ENCODE results near the gene ATXN1. TPM values are rescaled to one million over a fixed set of nuclear protein-coding genes. Genes with fewer than 3 reads are reported as not detected.

Gene ATXN1
- total and polyA plus RNA-seq, 2 experiments from 2014 or later = 4.8 to 9.1 TPM

DNA sequence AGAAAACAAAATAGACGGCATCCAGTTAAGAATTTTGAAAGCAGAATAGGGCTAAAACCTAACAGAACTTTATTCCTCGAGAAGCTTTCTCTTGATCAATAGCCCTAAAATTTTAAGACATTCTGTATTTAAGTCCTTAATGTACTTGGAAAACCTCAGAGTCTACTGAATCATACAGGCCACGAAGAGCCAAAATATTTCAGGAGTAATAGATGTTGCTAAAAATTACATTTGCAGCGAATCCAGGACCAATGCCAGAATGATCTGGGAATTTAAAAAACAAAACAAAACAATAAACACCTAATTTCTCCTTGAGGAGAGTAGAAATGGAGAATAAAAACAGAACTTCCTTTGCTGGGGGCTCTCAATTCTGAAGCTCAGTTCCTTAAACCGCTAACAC is 23.3 kb downstream of the ATXN1 start:
- no peaks in the 10 kb centered on the region for H3K79me2 ChIP-seq (replicated peaks; ENCODE audit: insufficient read depth)

More for the DNA sequence above, 23.3 kb downstream of the ATXN1 start:
- no peaks in the 10 kb centered on the region for H3K36me3 Mint-ChIP-seq (ENCODE audit: low read depth)
- Histone ChIP-seq H3K9me2 (ENCODE audit: insufficient read depth) (no peaks in the 10 kb centered on the region), H3K27ac (ENCODE audit: low read depth) (no peak overlapping the region), H3K36me3 (ENCODE audit: insufficient read depth) (no peaks in the 10 kb centered on the region), H3K27me3 (ENCODE audit: insufficient read depth) (no peaks in the 10 kb centered on the region), H3K4me3 (no peak overlapping the region), H4K20me1 (replicated peaks; ENCODE audit: insufficient read depth) (no peaks in the 10 kb centered on the region), H3F3A (replicated peaks; ENCODE audit: low read depth) (no peaks in the 10 kb centered on the region), H2AFZ (no peak overlapping the region), H3K4me2 (0 out of 2 replicates have a peak overlapping the region, but pooled peaks have one; percentile 1), H3K4me1 (ENCODE audit: insufficient read depth) (peaks cover 22% of the 10 kb centered on the region)
- no peak overlapping the region for H3K4me3 Mint-ChIP-seq
- no peaks in the 10 kb centered on the region for H3K9me3 Mint-ChIP-seq
- no peak for DNase-seq (ENCODE audit: low spot score)
- no peaks in the 10 kb centered on the region for H3K27me3 Mint-ChIP-seq (ENCODE audit: insufficient read depth, low read depth, poor library complexity)
- ATAC-seq = no peak
- TF ChIP-seq ZNF462 (CRISPR knock-in tag; IDR thresholded peaks at IDR 0.05) = no peak
- no peak for TF ChIP-seq STAT1 (IDR thresholded peaks at IDR 0.05; ENCODE audit: unreplicated experiment)
- TF ChIP-seq CTCF (conservative IDR thresholded peaks at IDR 0.05; ENCODE audit: low read depth in 2 of 2) = no peak
- no peak for TF ChIP-seq EZH2phosphoT487 (IDR thresholded peaks at IDR 0.05; ENCODE audit: unreplicated experiment)
- TF ChIP-seq, protein P1, sequence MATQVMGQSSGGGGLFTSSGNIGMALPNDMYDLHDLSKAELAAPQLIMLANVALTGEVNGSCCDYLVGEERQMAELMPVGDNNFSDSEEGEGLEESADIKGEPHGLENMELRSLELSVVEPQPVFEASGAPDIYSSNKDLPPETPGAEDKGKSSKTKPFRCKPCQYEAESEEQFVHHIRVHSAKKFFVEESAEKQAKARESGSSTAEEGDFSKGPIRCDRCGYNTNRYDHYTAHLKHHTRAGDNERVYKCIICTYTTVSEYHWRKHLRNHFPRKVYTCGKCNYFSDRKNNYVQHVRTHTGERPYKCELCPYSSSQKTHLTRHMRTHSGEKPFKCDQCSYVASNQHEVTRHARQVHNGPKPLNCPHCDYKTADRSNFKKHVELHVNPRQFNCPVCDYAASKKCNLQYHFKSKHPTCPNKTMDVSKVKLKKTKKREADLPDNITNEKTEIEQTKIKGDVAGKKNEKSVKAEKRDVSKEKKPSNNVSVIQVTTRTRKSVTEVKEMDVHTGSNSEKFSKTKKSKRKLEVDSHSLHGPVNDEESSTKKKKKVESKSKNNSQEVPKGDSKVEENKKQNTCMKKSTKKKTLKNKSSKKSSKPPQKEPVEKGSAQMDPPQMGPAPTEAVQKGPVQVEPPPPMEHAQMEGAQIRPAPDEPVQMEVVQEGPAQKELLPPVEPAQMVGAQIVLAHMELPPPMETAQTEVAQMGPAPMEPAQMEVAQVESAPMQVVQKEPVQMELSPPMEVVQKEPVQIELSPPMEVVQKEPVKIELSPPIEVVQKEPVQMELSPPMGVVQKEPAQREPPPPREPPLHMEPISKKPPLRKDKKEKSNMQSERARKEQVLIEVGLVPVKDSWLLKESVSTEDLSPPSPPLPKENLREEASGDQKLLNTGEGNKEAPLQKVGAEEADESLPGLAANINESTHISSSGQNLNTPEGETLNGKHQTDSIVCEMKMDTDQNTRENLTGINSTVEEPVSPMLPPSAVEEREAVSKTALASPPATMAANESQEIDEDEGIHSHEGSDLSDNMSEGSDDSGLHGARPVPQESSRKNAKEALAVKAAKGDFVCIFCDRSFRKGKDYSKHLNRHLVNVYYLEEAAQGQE (IDR thresholded peaks at IDR 0.05; ENCODE audit: unreplicated experiment) = no peak
- TF ChIP-seq ZNF114 (CRISPR knock-in tag; IDR thresholded peaks at IDR 0.05) = no peak
- TF ChIP-seq EZH2 (IDR thresholded peaks at IDR 0.05; ENCODE audit: low read depth, unreplicated experiment) = no peak
- no peak for TF ChIP-seq ZNF331 (CRISPR knock-in tag; IDR thresholded peaks at IDR 0.05; ENCODE audit: low read depth)
- TF ChIP-seq JUNB (IDR thresholded peaks at IDR 0.05; ENCODE audit: unreplicated experiment) = no peak
- TF ChIP-seq CREB1 (CRISPR knock-in tag; IDR thresholded peaks at IDR 0.05; ENCODE audit: low read depth) = no peak
- TF ChIP-seq, protein P2, sequence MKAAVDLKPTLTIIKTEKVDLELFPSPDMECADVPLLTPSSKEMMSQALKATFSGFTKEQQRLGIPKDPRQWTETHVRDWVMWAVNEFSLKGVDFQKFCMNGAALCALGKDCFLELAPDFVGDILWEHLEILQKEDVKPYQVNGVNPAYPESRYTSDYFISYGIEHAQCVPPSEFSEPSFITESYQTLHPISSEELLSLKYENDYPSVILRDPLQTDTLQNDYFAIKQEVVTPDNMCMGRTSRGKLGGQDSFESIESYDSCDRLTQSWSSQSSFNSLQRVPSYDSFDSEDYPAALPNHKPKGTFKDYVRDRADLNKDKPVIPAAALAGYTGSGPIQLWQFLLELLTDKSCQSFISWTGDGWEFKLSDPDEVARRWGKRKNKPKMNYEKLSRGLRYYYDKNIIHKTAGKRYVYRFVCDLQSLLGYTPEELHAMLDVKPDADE (IDR thresholded peaks at IDR 0.05) = no peak
- no peak for TF ChIP-seq NANOG (IDR thresholded peaks at IDR 0.05; ENCODE audit: borderline replicate concordance)
- no peak for TF ChIP-seq POLR2AphosphoS5 (IDR thresholded peaks at IDR 0.05; ENCODE audit: low read depth)
- H3K27ac Mint-ChIP-seq = no peak overlapping the region
- H3K4me1 Mint-ChIP-seq = peaks cover 25% of the 10 kb centered on the region

Data from GM23338 (cell line).